H1 (cell line): ENCODE results near the gene KIF4A.

ENCODE experiments used
- ATF3 ChIP-seq: IDR thresholded peaks from 2 replicates; pipeline ENCODE4 v1.6.1; 2011; ENCODE audit warnings: low read depth, mild to moderate bottlenecking, low read length; ENCODE audit not compliant: insufficient read depth
- CHD2 ChIP-seq: IDR thresholded peaks from 2 replicates; pipeline ENCODE4 v1.6.1; 2012; ENCODE audit warnings: low read length, improper control_type of control experiment
- GABPA ChIP-seq: IDR thresholded peaks from 2 replicates; pipeline ENCODE4 v1.6.1; 2011; ENCODE audit warnings: mild to moderate bottlenecking, low read length, moderate library complexity, borderline replicate concordance; ENCODE audit not compliant: insufficient read depth
- MAFK ChIP-seq: IDR thresholded peaks from 2 replicates; pipeline ENCODE4 v1.6.1; 2012; ENCODE audit warnings: low read depth, mild to moderate bottlenecking, improper control_type of control experiment, low read length
- MAX ChIP-seq: IDR thresholded peaks from 2 replicates; pipeline ENCODE4 v1.6.1; 2012; ENCODE audit warnings: inconsistent platforms
- POLR2A ChIP-seq, 2 experiments: IDR thresholded peaks; 1 replicate in 1 of 2; 2 replicates in 1 of 2; pipeline ENCODE4 v1.6.1; 2011; ENCODE audit warnings: low read depth in 2 of 2, low read length in 2 of 2, mild to moderate bottlenecking in 2 of 2; ENCODE audit errors: control extremely low read depth in 1 of 2
- POLR2AphosphoS5 ChIP-seq: IDR thresholded peaks from 2 replicates; pipeline ENCODE4 v1.6.1; 2011; ENCODE audit warnings: low read depth, low read length
- SP1 ChIP-seq: IDR thresholded peaks from 2 replicates; pipeline ENCODE4 v1.6.1; 2011; ENCODE audit warnings: low read depth, low read length
- TAF1 ChIP-seq: IDR thresholded peaks from 2 replicates; pipeline ENCODE4 v1.6.1; 2011; ENCODE audit warnings: mild to moderate bottlenecking, low read depth, low read length
- ZNF274 ChIP-seq: IDR thresholded peaks from 2 replicates; pipeline ENCODE4 v1.7.0; 2012; ENCODE audit warnings: low read length, borderline replicate concordance; ENCODE audit errors: extremely low read depth
- TF ChIP-seq, protein P1 (sequence below), 3 experiments: IDR thresholded peaks; 1 replicate in 2 of 3; 2 replicates in 1 of 3; pipeline versions ENCODE4 v1.5.1 to v1.6.1; 2011; ENCODE audit warnings: low read length in 3 of 3, mild to moderate bottlenecking in 3 of 3, inconsistent platforms in 2 of 3, low read depth in 1 of 3, moderate library complexity in 1 of 3; ENCODE audit not compliant: insufficient read depth in 1 of 3; ENCODE audit errors: control extremely low read depth in 1 of 3

GRCh38 chrX:70452143-70452733 lies 162.3 kb downstream of the KIF4A start:
- TF ChIP-seq, protein P1, sequence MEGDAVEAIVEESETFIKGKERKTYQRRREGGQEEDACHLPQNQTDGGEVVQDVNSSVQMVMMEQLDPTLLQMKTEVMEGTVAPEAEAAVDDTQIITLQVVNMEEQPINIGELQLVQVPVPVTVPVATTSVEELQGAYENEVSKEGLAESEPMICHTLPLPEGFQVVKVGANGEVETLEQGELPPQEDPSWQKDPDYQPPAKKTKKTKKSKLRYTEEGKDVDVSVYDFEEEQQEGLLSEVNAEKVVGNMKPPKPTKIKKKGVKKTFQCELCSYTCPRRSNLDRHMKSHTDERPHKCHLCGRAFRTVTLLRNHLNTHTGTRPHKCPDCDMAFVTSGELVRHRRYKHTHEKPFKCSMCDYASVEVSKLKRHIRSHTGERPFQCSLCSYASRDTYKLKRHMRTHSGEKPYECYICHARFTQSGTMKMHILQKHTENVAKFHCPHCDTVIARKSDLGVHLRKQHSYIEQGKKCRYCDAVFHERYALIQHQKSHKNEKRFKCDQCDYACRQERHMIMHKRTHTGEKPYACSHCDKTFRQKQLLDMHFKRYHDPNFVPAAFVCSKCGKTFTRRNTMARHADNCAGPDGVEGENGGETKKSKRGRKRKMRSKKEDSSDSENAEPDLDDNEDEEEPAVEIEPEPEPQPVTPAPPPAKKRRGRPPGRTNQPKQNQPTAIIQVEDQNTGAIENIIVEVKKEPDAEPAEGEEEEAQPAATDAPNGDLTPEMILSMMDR (IDR thresholded peaks at IDR 0.05; ENCODE audit: control extremely low read depth in 1 of 3, insufficient read depth in 1 of 3, low read depth in 1 of 3, low read length in 3 of 3): peak in 2 of 3 experiments; percentile 21 to 59; a peak in 2 of 4 replicates
- no peak for TF ChIP-seq CHD2
- no peak for TF ChIP-seq ATF3
- no peak for TF ChIP-seq GABPA
- no peak for TF ChIP-seq POLR2A (IDR thresholded peaks at IDR 0.05; ENCODE audit: control extremely low read depth in 1 of 2, low read depth in 2 of 2, low read length in 2 of 2)
- no peak for TF ChIP-seq MAFK
- TF ChIP-seq POLR2AphosphoS5: no peak
- TF ChIP-seq TAF1: no peak; the same call in 1 of the 2 replicates
- TF ChIP-seq SP1: no peak
- no peak for TF ChIP-seq MAX
- no peak for TF ChIP-seq ZNF274
